Heart left ventricle (tissue), 16 donors: ENCODE data around the gene NODAL. TPM values are rescaled to one million over a fixed set of nuclear protein-coding genes. Genes with fewer than 3 reads are reported as not detected.

Experiments
- ATAC-seq, 4 donors: fragments of 200-7000 bp; cut with Tn5 transposase; one replicate each; pipeline ENCODE4 v1.9.1; 2020 to 2022; ENCODE audit warnings: moderate library complexity in 4 of 4, mild to moderate bottlenecking in 3 of 4, moderate number of reproducible peaks in 1 of 4
- DNase-seq, 5 donors: peaks; one replicate each; pipeline ENCODE4 v3.0.0-alpha.2; 2020
- H3K27ac ChIP-seq, 12 donors: fragments of 200-600 bp; sonication (generic) in 4 of 12; one replicate each; pipeline versions ENCODE4 v1.5.0 to v1.8.0; 2016 to 2022; ENCODE audit warnings: mild to moderate bottlenecking in 2 of 12
- H3K27me3 ChIP-seq, 9 donors: fragments of 200-600 bp; sonication (generic) in 2 of 9; one replicate each; pipeline versions ENCODE4 v1.5.1 to v1.8.0; 2016 to 2022; ENCODE audit warnings: mild to moderate bottlenecking in 3 of 9
- H3K36me3 ChIP-seq, 9 donors: fragments of 200-600 bp; sonication (generic) in 2 of 9; one replicate each; pipeline versions ENCODE4 v1.5.0 to v1.8.0; 2018 to 2022; ENCODE audit warnings: mild to moderate bottlenecking in 2 of 9
- H3K4me1 ChIP-seq, 12 donors: fragments of 200-600 bp; sonication (generic) in 4 of 12; one replicate each; pipeline versions ENCODE4 v1.5.0 to v1.8.0; 2016 to 2022; ENCODE audit warnings: mild to moderate bottlenecking in 3 of 12
- H3K4me3 ChIP-seq, 12 donors: fragments of 200-600 bp; sonication (generic) in 4 of 12; one replicate each; pipeline versions ENCODE4 v1.5.0 to v1.8.0; 2017 to 2022; ENCODE audit warnings: mild to moderate bottlenecking in 9 of 12, moderate library complexity in 4 of 12
- H3K9me3 ChIP-seq, 12 donors: fragments of 200-600 bp; sonication (generic) in 4 of 12; one replicate each; pipeline versions ENCODE4 v1.5.0 to v1.8.0; 2016 to 2022; ENCODE audit warnings: mild to moderate bottlenecking in 1 of 12
- CTCF ChIP-seq, 12 donors: fragments of 200-600 bp; sonication (generic) in 4 of 12; IDR thresholded peaks; one replicate each; pipeline versions ENCODE4 v1.5.0 to v1.8.0; 2018 to 2022; ENCODE audit warnings: antibody characterized with exemption in 12 of 12, mild to moderate bottlenecking in 5 of 12
- POLR2A ChIP-seq, 2 donors: fragments of 450-650 bp; IDR thresholded peaks; one replicate each; pipeline ENCODE4 v1.6.1; 2017; ENCODE audit warnings: antibody characterized with exemption in 2 of 2, mild to moderate bottlenecking in 2 of 2, moderate library complexity in 2 of 2
- WGBS, 4 donors: extraction: QIAGEN DNeasy Blood & Tissue Kit in 2 of 4; methylation state at CpG; one replicate each; pipeline versions ENCODE4 v1.1.5 to v1.1.7; 2013 to 2018; 5-methylcytosine and 5-hydroxymethylcytosine counted together
- intact Hi-C, 10 donors: fragments of 100-400 bp; cut with DNase I; formaldehyde crosslinking; loops; one replicate each; pipeline versions ENCODE4 v1.11.1 to v1.14.2; 2022
- polyA plus RNA-seq, 2 donors: library from polyadenylated mRNA; stranded (reverse); fragments of 200-250 nt; gene quantifications; one replicate each; pipeline ENCODE4 v1.2.3, GENCODE V29; 2013
- total RNA-seq, 9 donors: library from RNA; depleted of rRNA in 2 of 9; stranded (reverse); fragments of >200 nt in 2 of 9; fragmentation: NEBNext Ultra II Directional in 3 of 9; extraction: Animal tissue kit (Norgen Biotek cat#: 25700) in 3 of 9; gene quantifications; one replicate each; pipeline versions ENCODE4 v1.1.0 to v1.2.4, GENCODE V29; 2016 to 2023
- donor health status: ischemic (EF 13 %, LVEDD 7.1; RV severe dilation, severe dysfunction).
- donor health status: healthy with polysubstance abuse.
- donor health status: DM: no; HTN: yes; CAD: no.
- donor health status: DM: no; HTN: no; CAD: no.
- donor health status: ischemic (EF 25% LVEDD 6.9; RV normal size, moderate dysfunction).
- donor health status: ischemic (EF 25% LVEDD 5.7; RV mildly dilated, moderate dysfunction).
- donor health status: healthy.
- donor health status: DM: yes; HTN: yes; CAD: no.
- donor health status: ischemic (EF 35%, LVEDD 5.7; RV mildly dilated, moderate dysfunction).
- donor health status: nonischemic (EF 11% LVEDD 7.7; RV severe dilation, severe dysfunction).
- donor health status: DM: yes; HTN: yes; CAD: no.
- donor health status: PGD.
- donor health status: ischemic (EF 29% LVEDD 5.4; RV normal size, mild dysfunction).
- donor health status: nonischemic (EF 23%, LVEDD 6.1; RV moderate dilation, normal function).

NODAL gene
- total and polyA plus RNA-seq, 11 donors = 0.22 to 0.37 TPM; not detected in 9

- peaks cover 0 to 51% (median 30%) of the 10 kb centered on the region in 12 donors for H3K4me1 ChIP-seq
- H3K27me3 ChIP-seq = peaks cover 0 to 17% (median 0%) of the 10 kb centered on the region in 9 donors
- peak overlapping the region in 2 of 12 donors; percentile 47 to 53 for H3K27ac ChIP-seq
- 47 to 56% (median 52%) methylated on average over 13 of the region's 13 CpGs for WGBS, 4 donors
- no peaks in the 10 kb centered on the region for H3K9me3 ChIP-seq
- ATAC-seq (peak; percentile 35 to 66 (median 42)), DNase-seq (peak in 3 of 5 donors; percentile 55 to 71 (median 55))
- no peak overlapping the region for H3K4me3 ChIP-seq
- no peaks in the 10 kb centered on the region for H3K36me3 ChIP-seq
- TF ChIP-seq POLR2A (IDR thresholded peaks at IDR 0.05) (no peak), CTCF (IDR thresholded peaks at IDR 0.05) (peak; percentile 73 to 93 (median 86))
- intact Hi-C loops = loop anchor here (1.0 to 10.0 kb wide), 13 partner anchors 77 to 423 kb away; partner anchors contain the start of genes PCBD1 (in 3 of the 10) and ADAMTS14 (in 1 of the 10)
Observed at GRCh38 chr10:70461397-70462348, 20.2 kb upstream of the NODAL start.

- Histone ChIP-seq H3K27ac (peak overlapping the region in 7 of 12 donors; percentile 42 to 92 (median 86)), H3K36me3 (no peaks in the 10 kb centered on the region), H3K9me3 (no peaks in the 10 kb centered on the region), H3K27me3 (peaks cover 0 to 17% (median 0%) of the 10 kb centered on the region in 9 donors), H3K4me1 (peaks cover 0 to 51% (median 30%) of the 10 kb centered on the region in 12 donors), H3K4me3 (no peak overlapping the region)
- no peak for DNase-seq
- TF ChIP-seq POLR2A (IDR thresholded peaks at IDR 0.05) = no peak
- TF ChIP-seq CTCF (IDR thresholded peaks at IDR 0.05) = no peak
- intact Hi-C loops = loop anchor here in 9 of 10 donors (2.0 to 10.0 kb wide), 12 partner anchors 55 to 425 kb away; partner anchors contain the start of genes PCBD1 (in 3 of the 9), ADAMTS14 (in 1 of the 9) and EIF4EBP2 (in 1 of the 9)
- peak in 1 of 4 donors; percentile 3 for ATAC-seq
- WGBS, 4 donors = 87 to 90% (median 88%) methylated on average over 29 of the region's 29 CpGs
Observed at GRCh38 chr10:70459774-70460490, 18.5 kb upstream of the NODAL start.

GRCh38 chr10:70459061-70459773 lies 17.7 kb upstream of the NODAL start:
- no peak for TF ChIP-seq POLR2A (IDR thresholded peaks at IDR 0.05)
- no peak for TF ChIP-seq CTCF (IDR thresholded peaks at IDR 0.05)

More at GRCh38 chr10:70459061-70459773, 17.7 kb upstream of the NODAL start:
- Histone ChIP-seq H3K9me3 (no peaks in the 10 kb centered on the region), H3K36me3 (no peaks in the 10 kb centered on the region), H3K4me1 (peaks cover 0 to 51% (median 30%) of the 10 kb centered on the region in 12 donors), H3K4me3 (peak overlapping the region in 11 of 12 donors; percentile 37 to 60 (median 49)), H3K27ac (peak overlapping the region in 10 of 12 donors; percentile 42 to 92 (median 84)), H3K27me3 (peaks cover 0 to 17% (median 0%) of the 10 kb centered on the region in 9 donors)
- 26 to 46% (median 42%) methylated on average over 14 to 19 of the region's 19 CpGs for WGBS, 4 donors
- DNase-seq = peak in 4 of 5 donors; percentile 61 to 82 (median 70)
- ATAC-seq = peak; percentile 57 to 65 (median 59)
- intact Hi-C loops = loop anchor here in 3 of 10 donors (2.0 to 5.0 kb wide), 3 partner anchors 54 to 423 kb away; partner anchors contain the start of gene EIF4EBP2 (in 1 of the 3)
